ENCODE results near the gene EIF5. TPM values are rescaled to one million over a fixed set of nuclear protein-coding genes. Genes with fewer than 3 reads are reported as not detected.

EIF5 gene
- total RNA-seq, 1 experiment from 2014 or later = 356 TPM

GRCh38 chr14:103286968-103287850 lies 46.8 kb upstream of the EIF5 start:
- H2BK20ac ChIP-seq (ENCODE audit: low read depth, low read length, poor library complexity, severe bottlenecking) = no peak overlapping the region
- no peak overlapping the region for H3K9ac ChIP-seq (ENCODE audit: extremely low read depth, insufficient read length, low read length)
- no peaks in the 10 kb centered on the region for H4K20me1 ChIP-seq (ENCODE audit: control insufficient read depth, insufficient read depth, insufficient read length)
- Mint-ChIP-seq H3K27ac (no peak overlapping the region), H3K4me3 (no peak overlapping the region), H3K27me3 (ENCODE audit: low read depth) (peaks cover 11% of the 10 kb centered on the region), H3K36me3 (ENCODE audit: insufficient read depth in 1 of 3, low read depth in 3 of 3) (no peaks in the 10 kb centered on the region; a peak in 1 of 7 replicates), H3K4me1 (peaks cover 30% of the 10 kb centered on the region in 2 experiments), H3K9me3 (peaks cover 4 to 8% of the 10 kb centered on the region in 2 experiments)
- WGBS (ENCODE audit: extremely low coverage, insufficient read length, low lambda C conversion rate) = no CpG with 5 or more reads among the region's 20 CpGs
- H3K4me2 ChIP-seq (ENCODE audit: insufficient read depth, insufficient read length, low read length) = no peak overlapping the region
- no peak overlapping the region for H2BK15ac ChIP-seq (ENCODE audit: low read depth, low read length)
- no peak overlapping the region for H4K91ac ChIP-seq (ENCODE audit: insufficient read length, low read depth, low read length)
- H2BK120ac ChIP-seq (ENCODE audit: low read depth, low read length, poor library complexity, severe bottlenecking) = no peak overlapping the region
- H3K79me1 ChIP-seq (ENCODE audit: insufficient read depth, low read depth, low read length, poor library complexity, severe bottlenecking) = no peaks in the 10 kb centered on the region
- H4K5ac ChIP-seq (ENCODE audit: insufficient read length, low read depth, low read length) = no peak overlapping the region
- no peaks in the 10 kb centered on the region for H3K79me2 ChIP-seq (ENCODE audit: insufficient read depth, low read length)
- H3K18ac ChIP-seq (ENCODE audit: insufficient read length, low read depth, low read length) = no peak overlapping the region
- H3K23me2 ChIP-seq (ENCODE audit: insufficient read length, low read depth, low read length, poor library complexity, severe bottlenecking) = no peaks in the 10 kb centered on the region
- no peak overlapping the region for H4K8ac ChIP-seq (replicated peaks; ENCODE audit: insufficient read length, low read depth, low read length)
- no peaks in the 10 kb centered on the region; the same call in 1 of the 2 replicates for H3K27me3 ChIP-seq (ENCODE audit: insufficient read depth, low read length)
- no peak overlapping the region for H2BK12ac ChIP-seq (ENCODE audit: insufficient read length, low read depth, low read length)
- no peak overlapping the region for H3K27ac ChIP-seq (ENCODE audit: insufficient read length, low read depth, low read length)
- no peak overlapping the region for H2AFZ ChIP-seq (ENCODE audit: low read length)
- no peak overlapping the region for H3T11ph ChIP-seq (ENCODE audit: low read length)
- H3K23ac ChIP-seq (ENCODE audit: insufficient read length, low read depth, low read length) = no peak overlapping the region
- H3K4me1 ChIP-seq (ENCODE audit: insufficient read depth, low read length) = peaks cover 11% of the 10 kb centered on the region
- no peaks in the 10 kb centered on the region for H3K9me3 ChIP-seq (ENCODE audit: control insufficient read depth, low read depth, low read length)
- no peak overlapping the region for H2BK5ac ChIP-seq (ENCODE audit: insufficient read length, low read length)
- no peak for TF ChIP-seq CTCF (conservative IDR thresholded peaks at IDR 0.05)
- no peak overlapping the region for H3K56ac ChIP-seq (ENCODE audit: insufficient read length, low read depth, low read length)
- H2AK5ac ChIP-seq (ENCODE audit: insufficient read length, low read length) = no peak overlapping the region
- no peak for DNase-seq
- H3K14ac ChIP-seq (ENCODE audit: insufficient read depth, low read length) = no peak overlapping the region
- no peak overlapping the region for H3K4ac ChIP-seq (ENCODE audit: low read depth, low read length)

All from H9 (cell line).